Hematopoietic multipotent progenitor cell (in vitro differentiated cells): ENCODE data around the gene C1orf174. TPM values are rescaled to one million over a fixed set of nuclear protein-coding genes. Genes with fewer than 3 reads are reported as not detected.

Experiments
- DNase-seq, 3 donors: peaks; one replicate each; pipeline ENCODE4 v3.0.0-alpha.2; 2011 to 2015; ENCODE audit warnings: low read depth in 2 of 3, low spot score in 2 of 3
- total RNA-seq: library from RNA; depleted of rRNA; stranded (reverse); fragments of >200 nt; gene quantifications from one replicate; pipeline ENCODE4 v1.2.3, GENCODE V29; 2012

The C1orf174 gene
- total RNA-seq, 1 donor, result 33.7 TPM

DNA sequence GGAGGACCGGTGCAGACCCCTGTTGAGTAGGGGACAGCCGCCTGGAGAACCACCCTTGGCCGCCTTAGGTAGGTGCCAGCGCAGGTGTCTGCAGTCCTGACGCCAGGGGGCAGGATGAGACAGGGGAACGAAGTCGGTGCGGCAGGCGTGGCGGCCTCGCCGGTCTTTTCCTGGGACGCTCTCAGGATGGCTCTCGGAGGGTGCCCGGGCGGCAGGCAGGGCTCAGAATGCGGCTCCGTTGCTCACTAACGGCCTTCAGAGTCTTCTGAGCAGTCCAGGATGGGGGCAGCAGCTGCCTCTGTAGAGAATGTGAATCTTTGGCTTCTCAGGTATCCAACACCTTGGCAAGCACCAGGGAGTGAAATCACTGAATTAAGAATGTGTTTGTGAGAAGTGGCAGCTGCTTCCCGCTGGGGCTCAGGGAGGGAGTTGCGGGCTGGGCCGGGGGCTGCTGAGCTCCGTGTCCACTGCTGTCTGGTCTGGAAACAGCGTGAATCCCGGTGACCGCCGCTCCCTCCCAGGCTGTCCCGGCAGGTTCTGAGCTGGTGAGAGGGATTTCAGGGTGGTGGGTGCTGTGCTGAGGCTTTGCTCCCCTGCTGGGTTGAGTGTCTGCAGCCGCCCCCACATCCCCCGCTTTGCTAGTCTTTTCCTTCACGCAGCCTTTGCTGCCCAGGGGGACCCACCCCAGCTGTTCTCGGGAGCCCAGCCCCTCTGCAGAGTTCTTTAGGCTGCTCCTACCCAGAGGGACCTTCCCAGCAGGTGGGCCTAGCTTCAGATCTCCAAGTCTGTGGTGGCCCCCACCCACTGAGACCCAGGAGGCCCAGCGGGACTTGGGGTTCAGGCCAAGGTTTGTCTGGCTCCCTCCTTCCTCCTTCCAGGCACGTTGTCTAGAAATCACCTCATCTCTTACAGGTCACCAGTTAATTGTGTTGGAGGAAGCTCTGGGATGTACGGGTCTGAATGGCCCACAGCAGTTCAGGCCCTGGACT lies 11.1 kb upstream of the C1orf174 start:
- DNase-seq, result peak; percentile 55 to 76 (median 60)

- no peak for DNase-seq
These were observed 10.1 kb upstream of the C1orf174 start for GRCh38 chr1:3910049-3910731.

DNA sequence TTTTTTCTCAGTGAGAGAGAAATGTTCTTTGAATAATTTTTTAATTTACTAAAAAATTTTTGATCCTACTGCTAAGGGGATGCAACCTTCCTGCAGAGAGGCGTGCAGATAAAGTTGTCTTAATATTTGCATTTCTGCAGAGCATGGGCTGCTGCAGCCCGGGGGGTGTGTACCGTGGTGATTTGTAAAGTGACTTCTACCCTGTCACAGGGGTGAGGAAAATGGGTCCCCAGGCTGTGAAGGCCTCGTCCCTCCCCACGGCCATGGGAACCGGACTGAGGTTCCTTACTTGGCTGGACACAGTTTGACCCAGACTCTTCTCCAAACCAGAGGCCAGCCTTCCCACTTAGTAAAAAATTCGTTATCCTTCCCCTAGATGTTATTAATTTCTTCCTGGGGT lies 9.5 kb upstream of the C1orf174 start:
- no peak for DNase-seq

DNA sequence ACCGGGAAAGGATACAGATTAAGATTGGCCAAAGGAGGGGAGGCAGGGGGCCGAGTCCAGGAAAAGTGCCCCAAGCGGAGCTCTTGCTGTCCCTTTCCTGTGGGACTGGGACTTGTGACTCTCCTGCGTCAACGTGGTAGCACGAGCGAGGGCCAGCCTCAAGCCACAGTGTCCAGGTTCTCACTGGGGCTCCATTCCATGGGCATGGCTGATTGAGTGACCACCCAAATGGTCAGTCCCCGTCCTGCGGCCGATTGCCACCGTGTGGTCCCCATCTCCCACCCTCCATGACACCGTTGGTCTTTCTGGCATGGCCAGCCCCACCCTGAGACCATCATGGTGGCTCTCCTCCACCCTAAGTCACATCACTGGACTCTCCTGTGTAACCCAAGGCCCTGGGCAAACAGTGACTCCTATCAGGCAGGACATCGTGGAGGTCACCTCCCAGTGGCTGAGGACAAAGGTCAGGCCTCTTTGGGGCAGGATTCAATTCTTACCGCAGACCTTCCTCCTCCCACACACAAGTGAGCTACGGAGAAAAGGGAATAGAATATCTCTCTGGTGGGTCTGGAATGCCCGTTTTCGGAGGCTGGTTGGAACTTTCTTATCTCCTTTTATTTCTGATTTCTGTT lies 8.9 kb upstream of the C1orf174 start:
- no peak for DNase-seq

GRCh38 chr1:3907621-3908165 lies 7.6 kb upstream of the C1orf174 start:
- DNase-seq, result no peak

- peak in 2 of 3 donors; percentile 35 to 45 for DNase-seq
These were observed 7.0 kb upstream of the C1orf174 start for GRCh38 chr1:3907031-3907534.

DNA sequence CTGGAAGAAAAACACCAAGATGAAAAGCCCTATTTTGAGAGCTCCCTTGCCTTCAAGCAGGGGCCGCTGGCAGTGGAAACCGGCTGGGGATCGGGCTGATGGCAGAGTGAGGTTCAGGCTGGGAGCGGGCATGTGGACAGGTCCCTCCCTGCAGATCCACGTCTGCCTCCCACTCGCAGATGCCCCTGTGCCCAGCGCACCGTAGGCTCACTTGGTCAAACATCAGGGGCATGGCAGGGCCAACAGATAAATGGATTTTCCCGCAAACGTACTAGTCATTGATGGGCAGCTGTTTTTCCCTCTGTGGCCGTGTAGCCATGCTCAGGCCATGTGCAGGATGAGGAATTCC lies 6.6 kb upstream of the C1orf174 start:
- no peak for DNase-seq

- no peak for DNase-seq
These were observed 6.0 kb upstream of the C1orf174 start for GRCh38 chr1:3905953-3906671.

- no peak for DNase-seq
These were observed 5.3 kb upstream of the C1orf174 start for GRCh38 chr1:3905266-3905952.

DNA sequence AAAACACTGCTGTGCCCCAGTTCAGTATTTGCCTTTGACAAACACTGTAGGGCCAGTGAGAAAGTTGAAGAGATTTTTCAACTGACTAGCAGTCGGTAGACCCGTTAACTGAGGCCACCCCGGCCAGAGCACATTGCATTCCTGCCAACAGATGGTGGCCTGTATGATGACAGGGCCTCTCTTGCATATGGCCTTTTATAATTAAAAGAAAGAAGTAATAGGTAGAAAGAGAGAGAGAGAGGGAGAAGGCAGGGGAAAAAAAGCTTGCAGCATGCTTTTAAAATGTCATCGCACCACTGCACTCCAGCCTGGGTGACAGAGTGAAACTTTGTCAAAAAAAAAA lies 4.7 kb upstream of the C1orf174 start:
- DNase-seq, result no peak

DNA sequence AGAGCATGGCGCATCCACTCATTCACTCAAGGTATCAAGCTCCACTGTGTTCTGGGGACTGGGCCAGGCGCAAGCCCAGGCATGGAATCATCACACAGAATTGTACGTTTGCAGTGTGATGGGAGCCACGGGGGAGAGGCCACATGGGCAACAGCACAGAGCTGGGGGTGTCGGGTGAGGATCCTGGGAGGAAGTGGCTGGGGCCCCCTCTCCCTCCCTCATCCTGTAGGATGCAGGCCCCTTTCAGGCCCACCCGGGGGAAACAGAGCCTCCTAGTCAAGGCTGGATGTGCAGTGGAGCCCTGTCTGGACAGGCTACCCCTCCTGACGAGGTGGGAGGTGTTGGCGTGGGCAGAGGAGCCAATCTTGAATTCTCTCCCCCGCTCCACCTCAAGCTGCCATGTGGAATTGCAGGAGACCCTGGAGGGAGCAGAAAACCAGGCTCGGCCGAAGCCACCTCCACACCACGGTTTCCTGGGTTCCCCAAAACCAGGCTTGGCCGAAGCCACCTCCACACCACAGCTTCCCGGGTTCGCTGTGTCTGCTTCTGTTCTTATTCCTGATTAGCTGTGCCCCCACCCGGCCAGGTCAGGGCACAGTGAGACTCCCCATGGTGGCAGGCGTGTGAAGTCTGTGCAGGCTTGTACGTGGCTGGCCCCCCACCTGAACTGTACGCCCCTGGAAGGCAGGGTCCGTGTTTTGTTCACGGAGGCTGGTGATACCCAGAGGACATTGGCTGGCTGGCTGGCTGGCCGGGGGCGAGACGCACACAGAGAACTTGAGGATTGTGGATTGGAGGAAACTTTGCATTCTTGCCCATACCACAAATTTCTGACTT lies 4.2 kb upstream of the C1orf174 start:
- no peak for DNase-seq

DNA sequence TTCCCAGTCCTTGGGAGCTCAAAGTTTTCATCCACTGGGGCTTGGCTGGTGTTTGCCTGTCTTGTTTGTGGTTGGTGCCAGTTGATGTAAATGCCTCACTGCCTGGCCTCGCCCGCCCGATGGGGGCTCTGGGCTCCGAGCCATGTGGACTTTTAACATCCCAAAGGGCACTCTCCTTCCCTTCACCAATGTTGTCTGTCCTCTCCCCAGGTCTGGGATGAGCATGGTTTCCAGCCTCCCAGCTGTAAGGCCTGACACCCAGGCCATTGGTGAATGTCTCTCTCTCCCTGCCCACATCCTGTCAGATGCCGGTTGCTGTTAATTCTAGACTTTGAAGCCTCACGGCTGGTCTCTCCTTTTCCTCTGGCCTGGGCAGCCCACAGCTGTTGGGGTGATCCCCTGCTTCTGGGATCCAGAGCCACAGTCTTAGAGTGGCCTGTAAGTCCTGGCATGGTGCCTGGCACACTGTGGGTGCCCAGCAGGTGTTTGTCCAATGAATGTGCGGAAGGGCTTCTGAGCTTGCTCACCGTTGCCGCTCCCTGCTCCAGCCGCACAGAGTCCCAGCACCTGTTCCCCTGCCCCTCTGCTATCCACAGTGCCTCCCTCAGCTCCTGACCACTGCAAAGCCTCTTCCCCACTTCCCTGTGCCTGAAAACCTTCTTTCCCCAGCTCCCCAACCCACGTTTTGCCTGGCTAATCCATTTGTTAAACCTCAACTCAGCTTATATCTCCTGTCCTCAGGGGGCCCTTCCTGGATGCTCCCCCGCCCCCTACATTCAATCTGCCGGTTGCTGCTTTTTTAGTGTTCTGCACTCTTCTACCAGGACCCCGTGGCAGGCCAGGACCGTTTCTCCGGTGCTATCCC lies 3.3 kb upstream of the C1orf174 start:
- peak in 1 of 3 donors; percentile 51 for DNase-seq

DNA sequence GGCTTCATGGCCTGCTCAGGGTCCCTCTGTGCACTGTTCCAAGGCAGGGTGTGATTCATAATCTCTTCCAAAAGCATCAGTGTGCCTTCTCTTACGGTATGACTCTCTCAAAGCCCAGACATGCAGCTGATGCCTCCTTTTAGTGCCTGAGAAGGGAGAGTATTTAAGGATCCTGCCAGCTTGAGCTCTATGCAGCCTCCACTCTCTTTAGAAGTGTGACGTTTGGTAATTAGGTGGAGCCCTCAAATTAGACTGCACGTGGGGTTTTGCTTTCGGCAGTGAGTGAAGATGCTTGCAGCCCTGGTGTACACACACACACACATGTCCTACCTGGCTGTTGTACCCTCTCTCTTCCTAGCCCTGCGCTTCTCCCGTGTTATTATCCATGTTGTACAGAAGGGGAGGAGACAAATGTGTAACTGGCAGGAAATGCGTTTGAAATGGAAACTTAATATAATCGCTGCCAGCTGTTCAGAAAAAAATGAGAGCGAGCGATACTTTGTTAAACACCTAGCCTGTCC lies 2.6 kb upstream of the C1orf174 start:
- DNase-seq, result no peak

DNA sequence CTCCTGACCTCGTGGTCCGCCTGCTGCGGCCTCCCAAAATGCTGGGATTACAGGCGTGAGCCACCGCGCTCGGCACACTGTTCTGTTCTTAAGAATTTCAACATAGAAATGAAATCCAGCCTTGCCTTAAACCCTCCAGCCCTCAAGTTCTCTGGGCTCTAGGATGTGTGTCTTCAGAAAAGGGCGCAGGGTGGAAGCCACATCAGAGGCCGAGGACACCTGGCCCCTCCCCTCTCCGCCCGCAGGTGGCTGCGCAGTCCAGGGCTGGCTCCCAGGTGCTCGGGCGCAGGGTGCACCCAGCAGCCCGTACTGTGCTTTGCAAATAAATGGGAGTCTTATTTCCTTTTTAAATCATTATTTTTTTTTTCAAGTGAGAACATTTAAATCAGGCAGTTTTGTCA lies 2.0 kb upstream of the C1orf174 start:
- no peak for DNase-seq

GRCh38 chr1:3900969-3901529 lies 977 bp upstream of the C1orf174 start:
- peak; percentile 48 to 93 (median 91) for DNase-seq

DNA sequence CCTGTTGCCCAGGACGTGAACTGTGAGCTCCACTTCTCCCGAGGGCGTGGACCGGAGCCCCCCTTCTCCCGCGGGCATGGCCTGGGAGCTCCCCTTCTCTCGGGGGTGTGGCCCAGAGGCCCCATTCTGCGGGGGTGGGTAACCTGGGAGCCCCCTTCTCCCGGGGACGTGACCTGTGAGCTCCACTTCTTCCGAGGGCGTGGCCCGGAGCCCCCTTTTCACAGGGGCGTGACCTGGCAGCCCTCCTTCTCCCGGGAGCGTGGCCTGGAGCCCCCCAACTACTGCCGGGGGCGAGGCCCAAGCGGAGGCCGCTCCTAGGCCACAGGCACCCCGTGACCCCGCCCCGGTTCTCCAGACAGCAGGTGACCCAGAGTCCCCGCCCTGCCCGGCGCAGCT lies 320 bp downstream of the C1orf174 start:
- DNase-seq, result peak in 2 of 3 donors; percentile 73 to 76

DNA sequence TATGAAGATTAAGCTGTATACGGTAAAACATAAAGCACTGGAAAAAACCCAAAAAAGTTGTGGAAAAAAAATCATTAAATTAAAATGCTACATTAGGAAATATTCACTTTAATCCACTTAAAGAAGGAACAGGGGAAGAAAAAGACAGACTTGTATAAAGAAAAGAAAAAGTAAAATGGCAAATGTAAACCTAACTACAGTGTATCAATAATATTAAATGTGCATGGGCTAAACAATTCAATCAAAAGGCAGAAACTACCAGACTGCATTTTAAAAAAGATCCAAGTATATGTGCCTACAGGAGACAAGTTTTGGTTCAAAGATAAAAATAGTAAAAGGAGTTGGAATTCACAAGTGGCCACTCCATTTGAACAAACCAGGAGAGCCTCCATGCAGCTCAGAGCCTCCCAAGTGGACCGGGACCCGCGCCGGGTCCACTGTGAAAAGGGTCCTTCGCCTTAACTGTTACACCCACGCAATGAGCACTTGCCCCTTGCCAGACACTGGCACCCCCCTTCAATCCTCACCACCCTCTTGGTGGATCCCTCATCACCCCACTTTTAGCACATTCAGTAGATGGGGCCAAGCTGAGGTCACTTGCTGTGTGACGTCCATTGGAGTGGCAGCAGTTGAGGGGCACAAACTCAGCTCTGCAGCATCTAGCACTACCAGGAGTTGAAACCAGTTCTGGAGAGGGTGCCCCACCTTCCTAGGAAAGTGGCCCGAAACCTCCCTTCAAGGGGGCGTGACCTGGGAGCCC lies 898 bp downstream of the C1orf174 start:
- DNase-seq, result no peak
